IPS-15b (cell line): Measurements from ENCODE around the gene RAPGEF4.
"Not testable (repeated sequence)": the region's sequence is repeated elsewhere in the genome, so short reads cannot be mapped to it uniquely, and the experiment has no call there.

Experiments used
- H3K27me3 ChIP-seq: one replicate; pipeline ENCODE4 v1.6.1; 2013; ENCODE audit warnings: low read length; ENCODE audit not compliant: control insufficient read depth, insufficient read depth
- H3K36me3 ChIP-seq: one replicate; pipeline ENCODE4 v1.6.1; 2013; ENCODE audit warnings: low read length; ENCODE audit not compliant: control insufficient read depth, insufficient read depth
- H3K4me1 ChIP-seq: one replicate; pipeline ENCODE4 v1.6.1; 2013; ENCODE audit warnings: mild to moderate bottlenecking, low read length; ENCODE audit not compliant: control insufficient read depth, insufficient read depth
- H3K4me3 ChIP-seq: one replicate; pipeline ENCODE4 v1.5.1; 2013; ENCODE audit warnings: low read depth, low read length
- H3K9ac ChIP-seq: one replicate; pipeline ENCODE4 v1.6.1; 2013; ENCODE audit warnings: low read depth, mild to moderate bottlenecking, low read length
- H3K9me3 ChIP-seq: one replicate; pipeline ENCODE4 v1.6.1; 2013; ENCODE audit warnings: mild to moderate bottlenecking, low read length; ENCODE audit not compliant: control insufficient read depth, insufficient read depth

RAPGEF4 gene

DNA sequence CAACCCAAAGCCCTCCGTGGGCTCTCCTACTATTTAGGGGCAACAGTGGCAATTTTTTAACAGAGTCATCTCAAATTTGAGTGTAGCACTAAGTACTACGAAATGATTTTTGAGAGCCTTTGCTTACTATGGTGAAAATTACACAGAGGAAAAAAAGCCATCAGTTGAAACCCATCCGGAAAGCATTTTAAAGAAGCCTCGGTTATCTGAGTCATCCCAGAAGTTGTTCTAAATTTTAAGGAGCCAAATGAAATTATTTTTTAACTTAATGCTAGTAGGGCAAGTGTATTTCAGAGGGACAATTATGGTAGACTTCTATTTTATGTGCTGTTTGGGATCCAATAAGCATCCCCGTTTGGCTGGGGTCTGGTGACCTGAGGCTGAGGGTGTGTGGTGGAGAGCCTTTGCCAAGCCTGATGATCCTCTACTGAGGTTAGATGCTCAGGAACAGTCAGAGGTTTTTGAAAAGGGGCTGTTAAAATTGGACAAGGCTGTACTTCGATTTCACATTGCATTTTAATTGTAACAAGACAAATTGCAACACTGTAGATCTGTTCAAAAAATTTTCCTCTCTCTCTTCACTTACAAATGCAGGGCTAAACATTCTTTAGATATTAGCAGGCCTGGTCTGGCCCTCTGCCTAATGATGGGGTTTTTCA lies 47.0 kb downstream of the RAPGEF4 start:
- H3K4me3 ChIP-seq: no peak overlapping the region
- H3K9ac ChIP-seq: no peak overlapping the region
- H3K9me3 ChIP-seq: no peaks in the 10 kb centered on the region
- H3K27me3 ChIP-seq: no peaks in the 10 kb centered on the region
- no peaks in the 10 kb centered on the region for H3K36me3 ChIP-seq
- no peaks in the 10 kb centered on the region for H3K4me1 ChIP-seq

DNA sequence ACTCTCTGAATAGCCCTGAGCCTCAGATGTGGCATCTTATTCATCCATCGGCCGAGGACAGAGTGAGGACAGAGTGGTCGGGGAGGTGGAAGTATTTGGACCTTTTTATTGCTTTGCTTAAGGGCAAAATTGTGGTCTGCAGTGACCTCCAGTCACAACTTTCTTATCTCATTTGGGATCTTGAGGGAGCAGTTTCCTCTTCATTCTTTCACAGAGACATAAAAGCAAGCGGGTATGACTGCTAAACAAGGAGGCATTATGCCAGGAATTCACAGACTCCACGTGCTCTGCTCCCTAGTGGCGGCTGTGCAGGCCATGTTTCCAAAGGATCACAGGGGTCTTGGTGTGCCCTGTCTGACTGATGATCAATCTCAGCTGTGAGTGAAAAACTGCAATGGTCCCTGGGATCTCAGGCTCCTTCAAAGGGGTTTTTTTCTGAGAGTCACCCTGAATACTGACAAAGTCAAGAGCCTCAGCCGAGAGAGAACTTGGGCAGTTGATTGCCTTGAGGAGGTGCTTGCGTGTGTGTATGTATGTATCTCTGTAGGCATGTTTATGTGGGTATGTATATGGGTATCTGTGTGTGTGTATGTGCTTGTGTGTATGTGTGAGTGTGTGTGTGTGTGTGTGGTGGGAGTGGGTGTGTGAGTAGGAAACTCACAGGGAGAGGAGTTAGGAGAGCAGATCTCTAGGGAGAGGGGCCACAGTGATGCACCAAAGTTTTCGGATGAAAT lies 47.7 kb downstream of the RAPGEF4 start:
- Histone ChIP-seq H3K27me3 (no peaks in the 10 kb centered on the region), H3K9ac (no peak overlapping the region), H3K4me1 (no peaks in the 10 kb centered on the region), H3K9me3 (no peaks in the 10 kb centered on the region), H3K36me3 (no peaks in the 10 kb centered on the region), H3K4me3 (no peak overlapping the region)

DNA sequence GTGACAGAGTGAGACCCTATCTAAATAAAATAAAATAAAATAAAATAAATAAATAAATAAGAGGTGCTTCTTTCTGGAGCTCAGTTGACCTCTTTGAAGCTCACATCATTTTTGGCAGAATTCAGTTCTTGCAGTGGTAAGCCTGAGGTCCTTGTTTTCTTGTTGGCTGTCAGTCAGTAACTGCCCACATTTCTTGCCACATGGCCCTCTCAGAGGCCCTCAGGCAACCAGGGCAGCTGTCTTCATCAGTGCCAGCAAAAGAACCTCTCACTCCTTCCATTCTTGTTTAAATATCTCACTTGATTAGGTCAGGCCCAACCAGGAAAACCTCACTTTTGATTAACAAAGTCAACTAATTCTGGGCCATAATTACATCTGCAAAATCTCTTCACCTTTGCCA lies 53.2 kb downstream of the RAPGEF4 start:
- H3K36me3 ChIP-seq: no peaks in the 10 kb centered on the region

DNA sequence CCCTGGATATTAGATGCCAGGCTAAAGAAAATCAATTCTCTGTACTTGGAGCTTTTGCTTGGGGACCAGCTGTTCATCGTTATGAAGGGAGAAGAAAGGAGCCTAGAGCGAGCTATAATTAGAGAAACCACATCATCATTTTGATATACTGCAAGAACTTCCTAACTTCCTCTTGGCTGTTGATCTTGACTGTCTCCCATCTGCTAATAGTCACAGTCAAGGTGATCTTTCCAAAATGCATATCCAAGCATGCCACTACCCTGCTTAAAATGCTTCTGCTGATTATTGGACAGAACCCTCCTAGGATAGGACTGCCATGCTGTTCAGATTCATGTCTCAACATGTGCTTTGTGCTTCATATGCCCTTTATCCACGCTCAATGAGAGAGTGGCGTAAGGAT lies 54.8 kb downstream of the RAPGEF4 start:
- Histone ChIP-seq H3K9ac (no peak overlapping the region), H3K9me3 (no peaks in the 10 kb centered on the region), H3K27me3 (no peaks in the 10 kb centered on the region)

More for the DNA sequence above, 53.2 kb downstream of the RAPGEF4 start:
- Histone ChIP-seq H3K4me3 (no peak overlapping the region), H3K9ac (no peak overlapping the region), H3K4me1 (no peaks in the 10 kb centered on the region), H3K9me3 (no peaks in the 10 kb centered on the region), H3K27me3 (no peaks in the 10 kb centered on the region)

DNA sequence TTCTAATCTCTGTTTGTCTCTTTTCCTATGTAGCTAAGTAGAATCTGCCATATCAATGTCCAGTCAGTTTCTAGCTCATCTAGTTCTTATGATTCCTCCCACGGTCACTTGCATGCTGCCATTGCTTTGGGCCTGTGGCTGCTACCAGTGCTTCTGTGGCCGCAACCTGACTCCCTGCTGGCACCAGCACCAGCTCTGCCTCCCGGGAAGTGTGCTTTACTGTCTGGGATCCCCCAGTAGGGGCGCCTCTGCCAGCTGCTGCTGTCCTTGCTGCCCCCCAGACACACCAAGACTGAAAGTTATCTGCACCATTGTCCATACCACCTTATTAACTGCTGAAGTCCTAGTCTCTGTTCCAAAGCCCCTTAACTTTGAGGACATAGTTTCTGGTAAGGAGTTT lies 56.3 kb downstream of the RAPGEF4 start:
- Histone ChIP-seq H3K9ac (no peak overlapping the region), H3K4me1 (no peaks in the 10 kb centered on the region)

More for the DNA sequence above, 54.8 kb downstream of the RAPGEF4 start:
- Histone ChIP-seq H3K4me1 (no peaks in the 10 kb centered on the region), H3K36me3 (no peaks in the 10 kb centered on the region), H3K4me3 (no peak overlapping the region)

DNA sequence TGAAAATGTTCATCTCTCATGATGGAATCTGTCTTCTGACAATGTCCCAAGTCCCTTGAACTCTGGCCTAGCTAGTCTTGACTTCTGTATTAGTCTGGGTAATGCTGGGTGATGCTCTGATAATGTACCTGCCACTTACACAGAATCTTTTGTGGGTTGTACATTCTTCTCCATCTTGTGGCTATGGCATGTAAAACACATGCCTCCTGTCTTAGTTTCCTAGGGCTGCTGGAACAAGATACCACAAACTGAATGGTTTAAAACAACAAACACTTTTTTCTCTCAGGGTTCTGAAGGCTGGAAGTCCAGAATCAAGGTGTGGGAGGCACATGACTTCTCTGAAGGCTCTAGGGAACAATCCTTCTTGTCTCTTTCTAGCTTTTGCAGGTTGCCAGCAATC lies 57.1 kb downstream of the RAPGEF4 start:
- Histone ChIP-seq H3K9ac (no peak overlapping the region), H3K9me3 (no peaks in the 10 kb centered on the region), H3K4me1 (no peaks in the 10 kb centered on the region), H3K27me3 (no peaks in the 10 kb centered on the region), H3K4me3 (no peak overlapping the region), H3K36me3 (no peaks in the 10 kb centered on the region)

More for the DNA sequence above, 56.3 kb downstream of the RAPGEF4 start:
- Histone ChIP-seq H3K4me3 (no peak overlapping the region), H3K9me3 (no peaks in the 10 kb centered on the region), H3K27me3 (no peaks in the 10 kb centered on the region), H3K36me3 (no peaks in the 10 kb centered on the region)

GRCh38 chr2:172803308-172803707 lies 67.7 kb downstream of the RAPGEF4 start:
- H3K9ac ChIP-seq, H3K36me3 ChIP-seq, H3K4me1 ChIP-seq, H3K27me3 ChIP-seq, H3K4me3 ChIP-seq: not testable (repeated sequence)
- peaks cover 11% of the 10 kb centered on the region for H3K9me3 ChIP-seq

- H3K9me3 ChIP-seq: peaks cover 11% of the 10 kb centered on the region
- no peaks in the 10 kb centered on the region for H3K36me3 ChIP-seq
- no peaks in the 10 kb centered on the region for H3K27me3 ChIP-seq
- H3K4me1 ChIP-seq: no peaks in the 10 kb centered on the region
- no peak overlapping the region for H3K4me3 ChIP-seq
- no peak overlapping the region for H3K9ac ChIP-seq
These were observed 68.8 kb downstream of the RAPGEF4 start for GRCh38 chr2:172804423-172804822.

- no peak overlapping the region for H3K4me3 ChIP-seq
- no peak overlapping the region for H3K9ac ChIP-seq
- no peaks in the 10 kb centered on the region for H3K36me3 ChIP-seq
- H3K9me3 ChIP-seq: peaks cover 8% of the 10 kb centered on the region
- no peaks in the 10 kb centered on the region for H3K4me1 ChIP-seq
- H3K27me3 ChIP-seq: no peaks in the 10 kb centered on the region
These were observed 70.8 kb downstream of the RAPGEF4 start for GRCh38 chr2:172806493-172806892.

GRCh38 chr2:172806996-172807395 lies 71.4 kb downstream of the RAPGEF4 start:
- H3K9ac ChIP-seq: no peak overlapping the region
- no peaks in the 10 kb centered on the region for H3K27me3 ChIP-seq
- H3K9me3 ChIP-seq: peaks cover 8% of the 10 kb centered on the region
- H3K4me1 ChIP-seq: no peaks in the 10 kb centered on the region
- H3K4me3 ChIP-seq: no peak overlapping the region
- H3K36me3 ChIP-seq: no peaks in the 10 kb centered on the region

DNA sequence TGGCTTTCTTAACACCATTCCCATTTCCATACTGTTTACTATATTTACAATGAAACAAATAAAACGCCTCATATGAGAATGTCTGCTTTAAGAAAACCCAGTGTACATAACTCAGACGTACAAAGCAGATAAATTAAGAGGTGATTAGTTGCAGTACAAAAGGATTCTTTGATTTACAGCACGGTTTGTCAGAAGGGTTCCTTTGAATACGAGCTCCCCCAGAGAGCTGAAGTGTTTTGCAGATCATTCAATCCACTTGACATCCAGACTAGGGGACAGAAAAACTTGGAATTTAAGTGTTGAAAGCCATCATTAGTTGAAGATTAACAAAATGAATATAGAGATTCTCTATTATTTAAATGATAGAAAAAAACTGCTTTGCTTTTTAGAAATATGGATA lies 72.5 kb downstream of the RAPGEF4 start:
- Histone ChIP-seq H3K9me3 (peaks cover 2% of the 10 kb centered on the region), H3K9ac (no peak overlapping the region), H3K4me3 (no peak overlapping the region), H3K4me1 (no peaks in the 10 kb centered on the region), H3K36me3 (no peaks in the 10 kb centered on the region), H3K27me3 (no peaks in the 10 kb centered on the region)

- no peak overlapping the region for H3K9ac ChIP-seq
- H3K4me3 ChIP-seq: no peak overlapping the region
- no peaks in the 10 kb centered on the region for H3K9me3 ChIP-seq
- H3K4me1 ChIP-seq: no peaks in the 10 kb centered on the region
- no peaks in the 10 kb centered on the region for H3K36me3 ChIP-seq
- no peaks in the 10 kb centered on the region for H3K27me3 ChIP-seq
These were observed 75.4 kb downstream of the RAPGEF4 start for GRCh38 chr2:172811027-172811426.
